IMR-90 (cell line): ENCODE data around the gene CDRT15L2. TPM values are rescaled to one million over a fixed set of nuclear protein-coding genes. Genes with fewer than 3 reads are reported as not detected.
"Not testable (repeated sequence)": the region's sequence is repeated elsewhere in the genome, so short reads cannot be mapped to it uniquely, and the experiment has no call there.

Experiments used
- ATAC-seq: fragments of 200-7000 bp; cut with Tn5 transposase; 2 replicates; pipeline ENCODE4 v1.9.1; 2020; ENCODE audit warnings: low read depth, mild to moderate bottlenecking, moderate library complexity
- BruUV-seq: library from RNA; stranded (reverse); fragments of 400-500 nt; replicated peaks from 2 replicates; lab custom pipeline; 2021; lab: Mats Ljungman, UMichigan
- CTCF ChIA-PET: fragments of 300-600 bp; formaldehyde crosslinking; extraction: SDS; loops from one replicate; lab custom pipeline; 2021; ENCODE audit warnings: antibody characterized with exemption; lab: Yijun Ruan, JAX
- POLR2A ChIA-PET: fragments of 300-600 bp; sonication (Branson Sonifier 250); formaldehyde crosslinking; loops from one replicate; lab custom pipeline; 2022; ENCODE audit warnings: antibody characterized with exemption; ENCODE audit not compliant: unreplicated experiment; lab: Charles Lee
- DNase-seq: peaks from one replicate; pipeline ENCODE4 v3.0.0; 2013
- H2AFZ ChIP-seq: replicated peaks from 2 replicates; pipeline ENCODE3; 2013; ENCODE audit warnings: low read length, mild to moderate bottlenecking; ENCODE audit not compliant: poor library complexity
- H2AK5ac ChIP-seq: 2 replicates; pipeline ENCODE4 v1.6.1; 2013; ENCODE audit warnings: low read depth, low read length, inconsistent platforms
- H2AK9ac ChIP-seq: replicated peaks from 2 replicates; pipeline ENCODE3; 2013; ENCODE audit warnings: mild to moderate bottlenecking, low read depth, low read length, moderate library complexity; ENCODE audit not compliant: poor library complexity
- H2BK120ac ChIP-seq: 2 replicates; pipeline ENCODE4 v1.6.1; 2013; ENCODE audit warnings: low read depth, low read length, inconsistent platforms
- H2BK15ac ChIP-seq: 3 replicates; pipeline ENCODE4 v1.6.1; 2013; ENCODE audit warnings: low read depth, low read length, inconsistent platforms
- H2BK20ac ChIP-seq: 2 replicates; pipeline ENCODE4 v1.6.1; 2013; ENCODE audit warnings: low read depth, mild to moderate bottlenecking, inconsistent platforms, low read length, moderate library complexity
- H2BK5ac ChIP-seq: 2 replicates; pipeline ENCODE4 v1.6.1; 2013; ENCODE audit warnings: mild to moderate bottlenecking, low read depth, low read length, inconsistent platforms; ENCODE audit not compliant: poor library complexity, severe bottlenecking
- H3K14ac ChIP-seq: replicated peaks from 2 replicates; pipeline ENCODE4 v1.6.1; 2013; ENCODE audit warnings: low read depth, low read length, inconsistent platforms
- H3K18ac ChIP-seq: 2 replicates; pipeline ENCODE4 v1.6.1; 2013; ENCODE audit warnings: low read depth, low read length, control low read depth
- H3K23ac ChIP-seq: 2 replicates; pipeline ENCODE4 v1.6.1; 2013; ENCODE audit warnings: low read depth, low read length, inconsistent platforms
- H3K27ac ChIP-seq: 2 replicates; pipeline ENCODE4 v1.5.1; 2013; ENCODE audit warnings: mild to moderate bottlenecking, control low read depth, low read length; ENCODE audit not compliant: insufficient read depth
- H3K27me3 ChIP-seq: 2 replicates; pipeline ENCODE4 v1.6.1; 2013; ENCODE audit warnings: low read length; ENCODE audit not compliant: control insufficient read depth, insufficient read depth
- H3K36me3 ChIP-seq: 2 replicates; pipeline ENCODE4 v1.6.1; 2013; ENCODE audit warnings: low read length, mixed read lengths; ENCODE audit not compliant: control insufficient read depth, insufficient read depth
- H3K4ac ChIP-seq: 2 replicates; pipeline ENCODE4 v1.6.1; 2013; ENCODE audit warnings: low read depth, low read length, inconsistent platforms
- H3K4me1 ChIP-seq: 2 replicates; pipeline ENCODE4 v1.6.1; 2013; ENCODE audit warnings: low read length, mixed read lengths; ENCODE audit not compliant: control insufficient read depth, insufficient read depth
- H3K4me2 ChIP-seq: 2 replicates; pipeline ENCODE4 v1.6.1; 2013; ENCODE audit warnings: low read depth, mild to moderate bottlenecking, control low read depth, low read length, moderate library complexity
- H3K4me3 ChIP-seq: 2 replicates; pipeline ENCODE4 v1.5.1; 2013; ENCODE audit warnings: low read depth, mild to moderate bottlenecking, control low read depth, low read length, moderate library complexity; ENCODE audit not compliant: insufficient read depth
- H3K56ac ChIP-seq: 2 replicates; pipeline ENCODE4 v1.6.1; 2013; ENCODE audit warnings: low read length, inconsistent platforms; ENCODE audit not compliant: insufficient read depth; ENCODE audit errors: extremely low read depth
- H3K79me1 ChIP-seq, 2 experiments: 2 replicates each; pipeline ENCODE4 v1.6.1; 2013; ENCODE audit warnings: low read length in 2 of 2, inconsistent platforms in 1 of 2, low read depth in 1 of 2
- H3K9ac ChIP-seq: 2 replicates; pipeline ENCODE4 v1.6.1; 2013; ENCODE audit warnings: low read depth, low read length, control low read depth
- H3K9me1 ChIP-seq: 2 replicates; pipeline ENCODE4 v1.6.1; 2013; ENCODE audit warnings: low read length, inconsistent platforms; ENCODE audit not compliant: insufficient read depth
- H3K9me3 ChIP-seq: 2 replicates; pipeline ENCODE4 v1.6.1; 2013; ENCODE audit warnings: low read length; ENCODE audit not compliant: control insufficient read depth, insufficient read depth
- H4K20me1 ChIP-seq: 2 replicates; pipeline ENCODE4 v1.6.1; 2013; ENCODE audit warnings: low read length, inconsistent platforms; ENCODE audit not compliant: insufficient read depth
- H4K5ac ChIP-seq: 2 replicates; pipeline ENCODE4 v1.6.1; 2013; ENCODE audit warnings: mild to moderate bottlenecking, low read depth, low read length, control low read depth
- H4K8ac ChIP-seq, 2 experiments: 2 replicates each; pipeline ENCODE4 v1.6.1; 2013; ENCODE audit warnings: low read depth in 2 of 2, low read length in 2 of 2, control low read depth in 1 of 2, inconsistent platforms in 1 of 2
- H4K91ac ChIP-seq: 2 replicates; pipeline ENCODE4 v1.6.1; 2013; ENCODE audit warnings: low read depth, low read length, inconsistent platforms; ENCODE audit not compliant: insufficient read depth
- WGBS, 2 experiments: methylation state at CpG; one replicate each; pipeline versions ENCODE4 v1.1.5 to v1.1.7; 2013; ENCODE audit warnings: missing lambda C conversion rate in 2 of 2; ENCODE audit not compliant: insufficient read length in 1 of 2; ENCODE audit errors: extremely low coverage in 2 of 2; 5-methylcytosine and 5-hydroxymethylcytosine counted together
- dilution Hi-C: fragments of 300-500 bp; cut with HindIII; formaldehyde crosslinking; loops from one replicate; pipeline ENCODE4 v1.14.3; 2018; ENCODE audit warnings: low sequenced_read_pairs; ENCODE audit not compliant: unreplicated experiment
- in situ Hi-C: fragments of 300-500 bp; cut with MboI; formaldehyde crosslinking; loops from 3 replicates; pipeline ENCODE4 v1.14.3; 2019; ENCODE audit warnings: low sequenced_read_pairs, inconsistent platforms, mixed read lengths
- intact Hi-C: fragments of 100-400 bp; cut with micrococcal nuclease; formaldehyde crosslinking; loops from 2 replicates; pipeline ENCODE4 v1.10.0; 2022
- polyA plus RNA-seq, 3 experiments: library from polyadenylated mRNA; depleted of rRNA; stranded (reverse); fragments of >200 nt; gene quantifications; 2 replicates each; pipeline ENCODE4 v1.2.3, GENCODE V29; 2012; ENCODE audit warnings: low replicate concordance in 1 of 3
- total RNA-seq: library from RNA; depleted of rRNA; stranded (reverse); fragments of >200 nt; gene quantifications from 2 replicates; pipeline ENCODE4 v1.2.3, GENCODE V29; 2012

The CDRT15L2 gene
- total and polyA plus RNA-seq, 2 of the 4 experiments (the other 2 are of a cell fraction), result not detected

DNA sequence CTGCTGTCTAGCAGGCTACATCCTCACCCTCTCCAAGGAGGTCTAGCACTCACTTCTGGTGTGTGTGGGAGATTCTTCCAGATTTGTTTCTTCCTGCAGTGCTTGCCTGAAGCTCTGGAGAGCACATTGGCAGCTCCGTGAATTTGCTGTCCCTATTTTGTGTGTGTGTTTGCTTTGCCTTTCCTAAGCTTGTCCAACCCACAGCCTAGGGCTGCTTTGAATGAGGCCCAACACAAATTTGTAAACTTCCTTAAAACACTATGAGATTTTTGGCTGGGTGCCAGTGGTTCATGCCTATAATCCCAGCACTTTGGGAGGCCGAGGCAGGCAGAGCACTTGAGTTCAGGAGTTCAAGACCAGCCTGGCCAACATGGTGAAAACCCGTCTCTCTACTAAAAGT, 38.7 kb upstream of the CDRT15L2 start:
- H3K23ac ChIP-seq, H2AFZ ChIP-seq, CTCF ChIA-PET, H3K4me3 ChIP-seq, H4K5ac ChIP-seq, H3K56ac ChIP-seq, H3K9me3 ChIP-seq, H3K4me2 ChIP-seq, H3K18ac ChIP-seq, H3K79me1 ChIP-seq, H2AK5ac ChIP-seq, H2BK5ac ChIP-seq, BruUV-seq, H4K91ac ChIP-seq, H3K4ac ChIP-seq, H2BK20ac ChIP-seq, H3K27me3 ChIP-seq, DNase-seq, POLR2A ChIA-PET, H2AK9ac ChIP-seq, H4K8ac ChIP-seq, H3K9ac ChIP-seq, H4K20me1 ChIP-seq, in situ Hi-C loops, H3K27ac ChIP-seq, intact Hi-C loops, H2BK120ac ChIP-seq, H3K4me1 ChIP-seq, H3K14ac ChIP-seq, H3K9me1 ChIP-seq, H3K36me3 ChIP-seq, H2BK15ac ChIP-seq, dilution Hi-C loops: not testable (repeated sequence)
- WGBS, 2 experiments, result no CpG with 5 or more reads among the region's 3 CpGs
- ATAC-seq, result 0 out of 2 replicates have a peak, but pooled peaks have one; percentile 11

- H2BK20ac ChIP-seq, H3K4me1 ChIP-seq, H3K4me3 ChIP-seq, H2AFZ ChIP-seq, H4K8ac ChIP-seq, BruUV-seq, intact Hi-C loops, H3K79me1 ChIP-seq, H3K27me3 ChIP-seq, H4K5ac ChIP-seq, H3K4ac ChIP-seq, H3K23ac ChIP-seq, H3K18ac ChIP-seq, H3K56ac ChIP-seq, H3K27ac ChIP-seq, H2BK15ac ChIP-seq, in situ Hi-C loops, POLR2A ChIA-PET, H2BK120ac ChIP-seq, H2BK5ac ChIP-seq, H3K14ac ChIP-seq, H4K91ac ChIP-seq, H3K36me3 ChIP-seq, H3K9me3 ChIP-seq, H3K4me2 ChIP-seq, H3K9ac ChIP-seq, H2AK5ac ChIP-seq, H4K20me1 ChIP-seq, DNase-seq, H3K9me1 ChIP-seq, CTCF ChIA-PET, H2AK9ac ChIP-seq, dilution Hi-C loops: not testable (repeated sequence)
- WGBS, 2 experiments, result no CpG with 5 or more reads among the region's 7 CpGs
- peak; percentile 40 for ATAC-seq
Measured at GRCh38 chr17:20541853-20542546, 37.5 kb upstream of the CDRT15L2 start.
